H1 (cell line): ENCODE measurements around the gene CEP83. TPM values are rescaled to one million over a fixed set of nuclear protein-coding genes. Genes with fewer than 3 reads are reported as not detected.

Source experiments
- CTCF ChIA-PET: fragments of 300-600 bp; sonication (Branson Sonifier 250); formaldehyde crosslinking; loops from one replicate; lab custom pipeline; 2021; ENCODE audit not compliant: partially characterized antibody; lab: Charles Lee
- POLR2A ChIA-PET: fragments of 300-600 bp; sonication (Branson Sonifier 250); formaldehyde crosslinking; loops from one replicate; lab custom pipeline; 2021; ENCODE audit warnings: inconsistent platforms; ENCODE audit not compliant: partially characterized antibody; lab: Charles Lee
- DNase-seq, 2 experiments: peaks; one replicate each; pipeline versions ENCODE4 v3.0.0 to v3.0.0-alpha.2; 2010 to 2022; ENCODE audit warnings: low spot score in 2 of 2, low read depth in 1 of 2, mixed read lengths in 1 of 2
- FAIRE-seq: peaks from 2 replicates; lab custom pipeline; 2011; peaks lifted over from hg19 to GRCh38; lab: Jason Lieb, UNC
- H2AFZ ChIP-seq: 2 replicates; pipeline ENCODE4 v1.8.1; 2012; ENCODE audit warnings: low read length, inconsistent platforms
- H2AK5ac ChIP-seq: 2 replicates; pipeline ENCODE4 v1.6.1; 2013; ENCODE audit warnings: low read depth, low read length
- H2BK120ac ChIP-seq: replicated peaks from 2 replicates; pipeline ENCODE3; 2013; ENCODE audit warnings: low read depth, low read length, inconsistent platforms
- H2BK12ac ChIP-seq: 2 replicates; pipeline ENCODE4 v1.6.1; 2013; ENCODE audit warnings: low read depth, low read length
- H2BK15ac ChIP-seq: 2 replicates; pipeline ENCODE4 v1.6.1; 2013; ENCODE audit warnings: low read length
- H2BK20ac ChIP-seq: 2 replicates; pipeline ENCODE4 v1.6.1; 2013; ENCODE audit warnings: low read length
- H2BK5ac ChIP-seq: 2 replicates; pipeline ENCODE4 v1.6.1; 2013; ENCODE audit warnings: low read depth, low read length
- H3K14ac ChIP-seq: 2 replicates; pipeline ENCODE4 v1.6.1; 2013; ENCODE audit warnings: inconsistent platforms; ENCODE audit not compliant: insufficient read length
- H3K18ac ChIP-seq: 2 replicates; pipeline ENCODE4 v1.6.1; 2013; ENCODE audit warnings: low read length; ENCODE audit errors: extremely low read depth
- H3K23ac ChIP-seq: 2 replicates; pipeline ENCODE4 v1.6.1; 2013; ENCODE audit warnings: inconsistent platforms; ENCODE audit not compliant: insufficient read length
- H3K23me2 ChIP-seq: 2 replicates; pipeline ENCODE4 v1.6.1; 2013; ENCODE audit warnings: low read depth, low read length
- H3K27ac ChIP-seq: 2 replicates; pipeline ENCODE4 v1.6.1; 2011; ENCODE audit warnings: low read depth, low read length, inconsistent platforms
- H3K27me3 ChIP-seq, 4 experiments: replicated peaks in 1 of 4; 1 replicate in 1 of 4; 2 replicates in 3 of 4; pipeline versions ENCODE4 v1.6.1 to v1.8.1; 2011 to 2013; ENCODE audit warnings: low read length in 3 of 4, mild to moderate bottlenecking in 3 of 4, inconsistent platforms in 2 of 4, mixed read lengths in 2 of 4, moderate library complexity in 1 of 4; ENCODE audit not compliant: control insufficient read depth in 3 of 4, insufficient read depth in 3 of 4; ENCODE audit errors: extremely low read depth in 1 of 4
- H3K36me3 ChIP-seq, 4 experiments: 2 replicates each; pipeline versions ENCODE4 v1.6.1 to v1.8.1; 2011 to 2013; ENCODE audit warnings: mild to moderate bottlenecking in 4 of 4, low read length in 3 of 4, moderate library complexity in 2 of 4, control low read depth in 1 of 4, inconsistent platforms in 1 of 4; ENCODE audit not compliant: insufficient read depth in 4 of 4, control insufficient read depth in 2 of 4
- H3K4ac ChIP-seq: replicated peaks from 2 replicates; pipeline ENCODE3; 2013; ENCODE audit warnings: low read length, low read depth, mixed read lengths, inconsistent platforms; ENCODE audit not compliant: insufficient read length
- H3K4me1 ChIP-seq, 4 experiments: replicated peaks in 1 of 4; 1 replicate in 1 of 4; 2 replicates in 3 of 4; pipeline versions ENCODE4 v1.6.1 to v1.8.1; 2011 to 2013; ENCODE audit warnings: low read length in 3 of 4, inconsistent platforms in 2 of 4, mixed read lengths in 1 of 4; ENCODE audit not compliant: insufficient read depth in 4 of 4, control insufficient read depth in 3 of 4
- H3K4me2 ChIP-seq, 2 experiments: 2 replicates each; pipeline versions ENCODE4 v1.6.1 to v1.8.1; 2011 to 2013; ENCODE audit warnings: low read depth in 2 of 2, low read length in 2 of 2, control low read depth in 1 of 2, inconsistent platforms in 1 of 2, mild to moderate bottlenecking in 1 of 2; ENCODE audit not compliant: insufficient read depth in 1 of 2
- H3K4me3 ChIP-seq, 4 experiments: fragments of 200-600, 300-600 bp in 1 of 4; sonication (generic), shearing (Covaris generic), sonication (Bioruptor Twin) in 1 of 4; 2 replicates each; pipeline versions ENCODE4 v1.5.1 to v1.8.1; 2011 to 2016; ENCODE audit warnings: low read length in 4 of 4, low read depth in 3 of 4, control low read depth in 2 of 4, inconsistent platforms in 2 of 4, mild to moderate bottlenecking in 2 of 4, mixed read lengths in 1 of 4, moderate library complexity in 1 of 4; ENCODE audit not compliant: insufficient read depth in 2 of 4; ENCODE audit errors: extremely low read depth in 1 of 4
- H3K56ac ChIP-seq: replicated peaks from 2 replicates; pipeline ENCODE3; 2013; ENCODE audit warnings: low read depth, mild to moderate bottlenecking, mixed read lengths, low read length, inconsistent platforms; ENCODE audit not compliant: insufficient read length
- H3K79me1 ChIP-seq: 2 replicates; pipeline ENCODE4 v1.6.1; 2013; ENCODE audit warnings: low read depth, low read length, control low read depth
- H3K79me2 ChIP-seq, 2 experiments: 2 replicates each; pipeline versions ENCODE4 v1.6.1 to v1.8.1; 2012 to 2013; ENCODE audit warnings: low read length in 2 of 2, mild to moderate bottlenecking in 2 of 2, inconsistent platforms in 1 of 2; ENCODE audit not compliant: insufficient read depth in 2 of 2, control insufficient read depth in 1 of 2
- H3K9ac ChIP-seq, 4 experiments: replicated peaks in 1 of 4; 1 replicate in 1 of 4; 2 replicates in 3 of 4; pipeline versions ENCODE4 v1.6.1 to v1.8.1; 2011 to 2013; ENCODE audit warnings: low read depth in 3 of 4, low read length in 3 of 4, control low read depth in 2 of 4, mild to moderate bottlenecking in 2 of 4, moderate library complexity in 2 of 4, inconsistent platforms in 1 of 4; ENCODE audit errors: extremely low read depth in 1 of 4
- H3K9me3 ChIP-seq, 2 experiments: 2 replicates each; pipeline versions ENCODE4 v1.6.1 to v1.8.1; 2012 to 2013; ENCODE audit warnings: mild to moderate bottlenecking in 2 of 2, moderate library complexity in 2 of 2, control low read depth in 1 of 2, inconsistent platforms in 1 of 2, low read depth in 1 of 2, low read length in 1 of 2, mixed read lengths in 1 of 2; ENCODE audit not compliant: insufficient read depth in 2 of 2
- H4K20me1 ChIP-seq, 2 experiments: replicated peaks in 1 of 2; 2 replicates each; pipeline versions ENCODE3 to v1.8.1; 2011 to 2013; ENCODE audit warnings: inconsistent platforms in 2 of 2, low read length in 2 of 2, mild to moderate bottlenecking in 1 of 2; ENCODE audit not compliant: insufficient read depth in 2 of 2, control insufficient read depth in 1 of 2
- H4K5ac ChIP-seq: 2 replicates; pipeline ENCODE4 v1.6.1; 2013; ENCODE audit warnings: low read length, low read depth, mixed read lengths, inconsistent platforms; ENCODE audit not compliant: insufficient read length
- H4K8ac ChIP-seq: 2 replicates; pipeline ENCODE4 v1.8.0; 2013; ENCODE audit warnings: mild to moderate bottlenecking, moderate library complexity, low read length, inconsistent platforms; ENCODE audit not compliant: insufficient read depth; ENCODE audit errors: extremely low read depth
- H4K91ac ChIP-seq: replicated peaks from 2 replicates; pipeline ENCODE3; 2013; ENCODE audit warnings: low read length, mixed read lengths, inconsistent platforms; ENCODE audit not compliant: insufficient read length
- CEBPB ChIP-seq: IDR thresholded peaks from 2 replicates; pipeline ENCODE4 v1.6.1; 2012; ENCODE audit warnings: low read depth, low read length
- EP300 ChIP-seq, 2 experiments: IDR thresholded peaks; 1 replicate in 1 of 2; 2 replicates in 1 of 2; pipeline ENCODE4 v1.6.1; 2011 to 2012; ENCODE audit warnings: low read depth in 2 of 2, low read length in 2 of 2, mild to moderate bottlenecking in 2 of 2, borderline replicate concordance in 1 of 2, inconsistent platforms in 1 of 2, moderate library complexity in 1 of 2
- GTF2F1 ChIP-seq: IDR thresholded peaks from 2 replicates; pipeline ENCODE4 v1.6.1; 2012; ENCODE audit warnings: low read depth, low read length, improper control_type of control experiment, borderline replicate concordance
- HDAC2 ChIP-seq, 2 experiments: fragments of 300-600 bp in 1 of 2; sonication (generic) in 1 of 2; IDR thresholded peaks; 2 replicates each; pipeline ENCODE4 v1.6.1; 2011 to 2012; ENCODE audit warnings: low read depth in 2 of 2, low read length in 2 of 2, mild to moderate bottlenecking in 2 of 2, moderate library complexity in 2 of 2, borderline replicate concordance in 1 of 2, inconsistent platforms in 1 of 2
- JUN ChIP-seq: IDR thresholded peaks from 2 replicates; pipeline ENCODE4 v1.6.1; 2011; ENCODE audit warnings: low read depth, mild to moderate bottlenecking, improper control_type of control experiment, low read length
- KDM5A ChIP-seq: fragments of 200-600 bp; IDR thresholded peaks from 2 replicates; pipeline ENCODE4 v1.7.1; 2012; ENCODE audit warnings: mild to moderate bottlenecking, low read length, inconsistent platforms, mixed read lengths
- PHF8 ChIP-seq: fragments of 200-600 bp; sonication (generic); conservative IDR thresholded peaks from 2 replicates; pipeline ENCODE4 v1.7.1; 2012; ENCODE audit warnings: low read depth, mild to moderate bottlenecking, inconsistent platforms, low read length, moderate library complexity
- POLR2AphosphoS5 ChIP-seq: IDR thresholded peaks from 2 replicates; pipeline ENCODE4 v1.6.1; 2011; ENCODE audit warnings: low read depth, low read length
- SP4 ChIP-seq: IDR thresholded peaks from 2 replicates; pipeline ENCODE4 v1.6.1; 2012; ENCODE audit warnings: low read length, inconsistent platforms
- TAF1 ChIP-seq: IDR thresholded peaks from 2 replicates; pipeline ENCODE4 v1.6.1; 2011; ENCODE audit warnings: mild to moderate bottlenecking, low read depth, low read length
- WGBS, 2 experiments: shearing (Covaris generic) in 1 of 2; methylation state at CpG; one replicate each; pipeline versions ENCODE4 v1.1.6 to v1.1.7; 2013 to 2015; ENCODE audit warnings: low lambda C conversion rate in 2 of 2, mixed read lengths in 2 of 2, inconsistent platforms in 1 of 2, low coverage in 1 of 2, missing lambda C conversion rate in 1 of 2; ENCODE audit not compliant: insufficient replicate concordance in 2 of 2, insufficient coverage in 1 of 2, insufficient read length in 1 of 2; ENCODE audit errors: extremely low coverage in 1 of 2, missing lambda C conversion rate in 1 of 2; 5-methylcytosine and 5-hydroxymethylcytosine counted together
- polyA plus RNA-seq, 7 experiments: library from polyadenylated mRNA; depleted of rRNA in 3 of 7; stranded (reverse) in 5 of 7; unstranded in 2 of 7; fragments of >200 nt in 5 of 7; fragments of 200-250 nt in 2 of 7; gene quantifications; 1 replicate in 5 of 7; 2 replicates in 1 of 7; 4 replicates in 1 of 7; pipeline versions ENCODE4 v1.2.1 to v1.2.3, GENCODE V29; 2011 to 2013; ENCODE audit warnings: missing spikeins in 2 of 7, mixed read lengths in 2 of 7
- total RNA-seq: library from RNA; stranded (reverse); fragmentation: NEBNext Ultra II Directional; extraction: Animal tissue kit (Norgen Biotek cat#: 25700); gene quantifications from 2 replicates; pipeline ENCODE4 v1.2.1, GENCODE V29; 2021

CEP83 gene
- total and polyA plus RNA-seq, 2 of the 8 experiments (the other 6 are each of a cell fraction or from before 2014, with no cell fraction given): 6.0 to 25.8 TPM

GRCh38 chr12:94285943-94286582 is 173.6 kb downstream of the CEP83 start:
- Histone ChIP-seq H4K5ac (no peak overlapping the region), H3K27me3 (no peaks in the 10 kb centered on the region), H3K36me3 (peaks cover 0 to 3% (median 0%) of the 10 kb centered on the region in 4 experiments; a peak in 3 of 8 replicates), H3K18ac (no peak overlapping the region), H4K20me1 (no peaks in the 10 kb centered on the region), H2BK15ac (no peak overlapping the region), H2AFZ (no peak overlapping the region), H3K56ac (no peak overlapping the region), H3K79me1 (no peaks in the 10 kb centered on the region), H3K4ac (no peak overlapping the region), H4K8ac (no peak overlapping the region), H3K23me2 (no peaks in the 10 kb centered on the region), H3K9me3 (no peaks in the 10 kb centered on the region), H2AK5ac (no peak overlapping the region), H2BK5ac (no peak overlapping the region), H3K27ac (no peak overlapping the region), H3K9ac (no peak overlapping the region), H4K91ac (no peak overlapping the region), H2BK12ac (no peak overlapping the region), H3K23ac (no peak overlapping the region), H3K14ac (no peak overlapping the region), H2BK120ac (no peak overlapping the region), H3K79me2 (no peaks in the 10 kb centered on the region), H3K4me1 (peaks cover 0 to 18% (median 11%) of the 10 kb centered on the region in 4 experiments; a peak in 6 of 7 replicates), H2BK20ac (no peak overlapping the region), H3K4me3 (no peak overlapping the region), H3K4me2 (no peak overlapping the region)
- no peak for DNase-seq
- TF ChIP-seq PHF8 (no peak), EP300 (IDR thresholded peaks at IDR 0.05; ENCODE audit: borderline replicate concordance in 1 of 2, low read depth in 2 of 2, low read length in 2 of 2) (no peak), HDAC2 (IDR thresholded peaks at IDR 0.05; ENCODE audit: borderline replicate concordance in 1 of 2, low read depth in 2 of 2, low read length in 2 of 2) (no peak), POLR2AphosphoS5 (no peak), GTF2F1 (no peak), TAF1 (no peak), KDM5A (no peak), SP4 (no peak), JUN (no peak), CEBPB (no peak)
- POLR2A ChIA-PET: interaction anchor here (1.3 kb wide), 1 partner anchor 25 kb away, joined by 4 read pairs; no protein-coding TSS in a partner anchor
- FAIRE-seq: no peak
- CTCF ChIA-PET: interaction anchor here (0.9 kb wide), 1 partner anchor 12 kb away, joined by 4 read pairs; no protein-coding TSS in a partner anchor
- 94% methylated on average over 8 of the region's 8 CpGs; no CpG with 5 or more reads in 1 of the 2 experiments for WGBS, 2 experiments
